ENCODE data around the gene COL23A1. TPM values are rescaled to one million over a fixed set of nuclear protein-coding genes. Genes with fewer than 3 reads are reported as not detected.

Gene COL23A1
- total and polyA plus RNA-seq, 2 of the 8 experiments (the other 6 are each of a cell fraction or from before 2014, with no cell fraction given) = 3.1 to 4.7 TPM

DNA sequence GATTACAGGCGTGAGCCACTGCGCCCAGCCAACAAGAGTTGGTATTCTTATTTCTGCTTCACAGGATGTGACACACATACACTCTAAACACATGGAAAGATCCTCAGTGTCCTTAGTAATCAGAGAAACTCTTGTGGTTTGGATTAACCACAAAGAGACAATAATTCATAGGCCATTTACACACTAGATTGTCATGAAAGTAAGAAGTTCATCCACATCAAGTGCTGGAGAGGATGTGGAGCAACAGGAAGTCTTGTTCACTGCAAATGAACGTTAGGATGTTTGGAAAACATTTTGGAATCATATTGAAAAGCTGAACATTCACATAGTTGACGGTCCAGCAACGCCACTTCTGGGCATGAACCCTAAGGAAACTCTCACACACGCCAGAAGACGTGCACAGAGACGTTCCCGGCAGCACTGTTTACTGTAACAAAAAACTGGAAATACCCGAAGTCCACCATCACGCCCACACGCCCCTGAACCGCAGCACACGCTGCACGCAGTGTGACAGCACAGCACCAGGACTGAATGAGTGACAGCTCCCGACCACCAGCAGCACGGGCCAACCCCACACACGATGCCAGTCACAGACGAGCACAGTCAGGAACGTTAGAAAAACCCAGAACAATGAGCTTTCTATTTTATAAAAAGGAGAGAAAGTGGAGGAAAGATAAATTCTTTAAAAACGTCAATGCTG is 87.6 kb downstream of the COL23A1 start:
- Histone ChIP-seq H2BK120ac (replicated peaks; ENCODE audit: low read depth, low read length) (no peak overlapping the region), H3K4ac (replicated peaks; ENCODE audit: insufficient read length, low read depth, low read length) (no peak overlapping the region), H2BK20ac (ENCODE audit: low read length) (no peak overlapping the region), H3K4me3 (ENCODE audit: extremely low read depth in 1 of 4, insufficient read depth in 2 of 4, low read depth in 3 of 4, low read length in 4 of 4) (no peak overlapping the region), H4K8ac (ENCODE audit: extremely low read depth, insufficient read depth, low read length) (peak overlapping the region; percentile 65; the same call in 1 of the 2 replicates), H3K79me2 (ENCODE audit: control insufficient read depth in 1 of 2, insufficient read depth in 2 of 2, low read length in 2 of 2) (no peaks in the 10 kb centered on the region; a peak in 1 of 4 replicates), H3K56ac (replicated peaks; ENCODE audit: insufficient read length, low read depth, low read length) (no peak overlapping the region), H3K4me1 (replicated peaks in 1 of 4; ENCODE audit: control insufficient read depth in 3 of 4, insufficient read depth in 4 of 4, low read length in 3 of 4) (no peaks in the 10 kb centered on the region; a peak in 1 of 7 replicates), H3K14ac (ENCODE audit: insufficient read length) (no peak overlapping the region), H3K9ac (replicated peaks in 1 of 4; ENCODE audit: extremely low read depth in 1 of 4, low read depth in 3 of 4, low read length in 3 of 4) (no peak overlapping the region), H3K23ac (ENCODE audit: insufficient read length) (no peak overlapping the region), H3K27ac (ENCODE audit: low read depth, low read length) (no peak overlapping the region), H3K9me3 (ENCODE audit: insufficient read depth in 2 of 2, low read depth in 1 of 2, low read length in 1 of 2) (no peaks in the 10 kb centered on the region; a peak in 1 of 4 replicates), H4K20me1 (replicated peaks in 1 of 2; ENCODE audit: control insufficient read depth in 1 of 2, insufficient read depth in 2 of 2, low read length in 2 of 2) (no peaks in the 10 kb centered on the region), H4K91ac (replicated peaks; ENCODE audit: insufficient read length, low read length) (no peak overlapping the region), H2BK15ac (ENCODE audit: low read length) (no peak overlapping the region), H2BK12ac (ENCODE audit: low read depth, low read length) (no peak overlapping the region), H2AFZ (ENCODE audit: low read length) (no peak overlapping the region), H3K27me3 (replicated peaks in 1 of 4; ENCODE audit: control insufficient read depth in 3 of 4, extremely low read depth in 1 of 4, insufficient read depth in 3 of 4, low read length in 3 of 4) (no peaks in the 10 kb centered on the region), H3K4me2 (ENCODE audit: insufficient read depth in 1 of 2, low read depth in 2 of 2, low read length in 2 of 2) (no peak overlapping the region), H3K36me3 (ENCODE audit: control insufficient read depth in 2 of 4, insufficient read depth in 4 of 4, low read length in 3 of 4) (no peaks in the 10 kb centered on the region), H3K18ac (ENCODE audit: extremely low read depth, low read length) (no peak overlapping the region), H2AK5ac (ENCODE audit: low read depth, low read length) (0 out of 2 replicates have a peak overlapping the region, but pooled peaks have one; percentile 65), H4K5ac (ENCODE audit: insufficient read length, low read depth, low read length) (no peak overlapping the region), H2BK5ac (ENCODE audit: low read depth, low read length) (no peak overlapping the region), H3K79me1 (ENCODE audit: low read depth, low read length) (no peaks in the 10 kb centered on the region), H3K23me2 (ENCODE audit: low read depth, low read length) (no peaks in the 10 kb centered on the region)
- ChIA-PET POLR2A (ENCODE audit: partially characterized antibody) (no interaction called here), CTCF (ENCODE audit: partially characterized antibody) (no interaction called here)
- 90% methylated on average over 21 of the region's 21 CpGs; no CpG with 5 or more reads in 1 of the 2 experiments for WGBS, 2 experiments (ENCODE audit: extremely low coverage in 1 of 2, insufficient coverage in 1 of 2, insufficient read length in 1 of 2, insufficient replicate concordance in 2 of 2, low coverage in 1 of 2, low lambda C conversion rate in 2 of 2, missing lambda C conversion rate in 1 of 2)
- DNase-seq (ENCODE audit: low read depth in 1 of 2, low spot score in 2 of 2) (no peak), FAIRE-seq (no peak)
- TF ChIP-seq GABPA (IDR thresholded peaks at IDR 0.05; ENCODE audit: borderline replicate concordance, insufficient read depth, low read length) (no peak), KDM5A (IDR thresholded peaks at IDR 0.05; ENCODE audit: low read length) (no peak), BCL11A (IDR thresholded peaks at IDR 0.05; ENCODE audit: low read depth in 2 of 2, low read length in 2 of 2) (no peak), RBBP5 (IDR thresholded peaks at IDR 0.05; ENCODE audit: borderline replicate concordance, low read depth, low read length) (no peak), CREB1 (IDR thresholded peaks at IDR 0.05) (no peak), PHF8 (conservative IDR thresholded peaks at IDR 0.05; ENCODE audit: low read depth, low read length) (no peak), HDAC2 (IDR thresholded peaks at IDR 0.05; ENCODE audit: borderline replicate concordance in 1 of 2, low read depth in 2 of 2, low read length in 2 of 2) (no peak), MAFK (IDR thresholded peaks at IDR 0.05; ENCODE audit: low read depth, low read length) (no peak), NANOG (IDR thresholded peaks at IDR 0.05; ENCODE audit: insufficient read depth, low read depth, low read length, poor library complexity, severe bottlenecking) (no peak), TBP (IDR thresholded peaks at IDR 0.05; ENCODE audit: low read depth, low read length) (no peak), JUN (IDR thresholded peaks at IDR 0.05; ENCODE audit: low read depth, low read length) (no peak)
- TF ChIP-seq, protein P1, sequence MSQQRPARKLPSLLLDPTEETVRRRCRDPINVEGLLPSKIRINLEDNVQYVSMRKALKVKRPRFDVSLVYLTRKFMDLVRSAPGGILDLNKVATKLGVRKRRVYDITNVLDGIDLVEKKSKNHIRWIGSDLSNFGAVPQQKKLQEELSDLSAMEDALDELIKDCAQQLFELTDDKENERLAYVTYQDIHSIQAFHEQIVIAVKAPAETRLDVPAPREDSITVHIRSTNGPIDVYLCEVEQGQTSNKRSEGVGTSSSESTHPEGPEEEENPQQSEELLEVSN (IDR thresholded peaks at IDR 0.05) = no peak

Measured in H1 (cell line).